Neural cell (in vitro differentiated cells): ENCODE results near the gene GPR157. TPM values are rescaled to one million over a fixed set of nuclear protein-coding genes. Genes with fewer than 3 reads are reported as not detected.

ENCODE experiments used
- H2AFZ ChIP-seq: fragments of 200-600, 300-800 bp; sonication (generic), shearing (Covaris generic); 2 replicates; pipeline ENCODE4 v1.6.0; 2014; ENCODE audit warnings: low read depth, mild to moderate bottlenecking, antibody characterized with exemption, low read length, moderate library complexity
- H3F3A ChIP-seq: fragments of 200-600 bp; shearing (Covaris generic); 2 replicates; pipeline ENCODE4 v1.6.1; 2016; ENCODE audit warnings: mild to moderate bottlenecking, moderate library complexity, mixed read lengths, antibody characterized with exemption, low read length; ENCODE audit not compliant: insufficient read depth, poor library complexity, severe bottlenecking
- H3K27ac ChIP-seq: fragments of 200-600, 300-800 bp; sonication (generic), shearing (Covaris generic); 2 replicates; pipeline ENCODE4 v1.5.1; 2014; ENCODE audit warnings: mild to moderate bottlenecking, low read length, moderate library complexity
- H3K27me3 ChIP-seq: fragments of 300-800, 200-600 bp; sonication (generic), shearing (Covaris generic); 2 replicates; pipeline ENCODE4 v1.6.0; 2014; ENCODE audit warnings: mild to moderate bottlenecking, low read depth, low read length, moderate library complexity; ENCODE audit not compliant: insufficient read depth
- H3K36me3 ChIP-seq: fragments of 300-800, 200-600 bp; sonication (generic), shearing (Covaris generic); 2 replicates; pipeline ENCODE4 v1.5.1; 2014; ENCODE audit warnings: mild to moderate bottlenecking, antibody characterized with exemption, low read length, moderate library complexity; ENCODE audit not compliant: insufficient read depth
- H3K4me2 ChIP-seq: fragments of 300-800, 200-600 bp; sonication (generic), shearing (Covaris generic); 2 replicates; pipeline ENCODE4 v1.6.0; 2014; ENCODE audit warnings: mild to moderate bottlenecking, low read length
- H3K4me3 ChIP-seq: fragments of 300-800, 200-600 bp; sonication (generic), shearing (Covaris generic); 2 replicates; pipeline ENCODE4 v1.5.1; 2014; ENCODE audit warnings: mild to moderate bottlenecking, low read length, moderate library complexity
- H3K79me2 ChIP-seq: fragments of 200-600 bp; shearing (Covaris generic); replicated peaks from 2 replicates; pipeline ENCODE4 v1.6.0; 2014; ENCODE audit warnings: mild to moderate bottlenecking, low read length, moderate library complexity; ENCODE audit not compliant: insufficient read depth
- H3K9ac ChIP-seq: fragments of 300-800, 200-600 bp; sonication (generic), shearing (Covaris generic); 2 replicates; pipeline ENCODE4 v1.6.1; 2016; ENCODE audit warnings: mild to moderate bottlenecking, low read length, mixed read lengths
- H3K9me2 ChIP-seq: fragments of 200-600 bp; shearing (Covaris generic); 2 replicates; pipeline ENCODE4 v1.6.1; 2016; ENCODE audit warnings: mild to moderate bottlenecking, low read length, mixed read lengths; ENCODE audit not compliant: insufficient read depth
- H3K9me3 ChIP-seq: fragments of 200-600, 300-800 bp; sonication (generic), shearing (Covaris generic); 2 replicates; pipeline ENCODE4 v1.6.1; 2016; ENCODE audit warnings: mild to moderate bottlenecking, mixed run types, low read length, moderate library complexity, mixed read lengths
- H4K20me1 ChIP-seq: fragments of 200-600 bp; shearing (Covaris generic); 2 replicates; pipeline ENCODE4 v1.6.1; 2016; ENCODE audit warnings: mild to moderate bottlenecking, mixed run types; ENCODE audit not compliant: insufficient read depth
- EP300 ChIP-seq: fragments of 450-650 bp; conservative IDR thresholded peaks from 2 replicates; pipeline ENCODE4 v1.6.1; 2014; ENCODE audit warnings: antibody characterized with exemption, mild to moderate bottlenecking, moderate library complexity; ENCODE audit not compliant: poor library complexity, severe bottlenecking
- EZH2 ChIP-seq: fragments of 200-600, 300-800 bp; shearing (Covaris generic), sonication (generic); IDR thresholded peaks from 2 replicates; pipeline ENCODE4 v1.6.1; 2014; ENCODE audit warnings: antibody characterized with exemption, low read length, borderline replicate concordance, mild to moderate bottlenecking; ENCODE audit not compliant: insufficient read depth, poor library complexity, severe bottlenecking
- MXI1 ChIP-seq: fragments of 450-650 bp; conservative IDR thresholded peaks from 2 replicates; pipeline ENCODE4 v1.6.1; 2014; ENCODE audit warnings: antibody characterized with exemption, mild to moderate bottlenecking; ENCODE audit not compliant: poor library complexity, severe bottlenecking
- POLR2AphosphoS5 ChIP-seq: IDR thresholded peaks from 2 replicates; pipeline ENCODE4 v1.6.1; 2012
- RAD21 ChIP-seq: fragments of 450-650 bp; conservative IDR thresholded peaks from 2 replicates; pipeline ENCODE4 v1.6.1; 2014; ENCODE audit warnings: antibody characterized with exemption, mild to moderate bottlenecking, moderate library complexity
- SMC3 ChIP-seq: fragments of 450-650 bp; conservative IDR thresholded peaks from 2 replicates; pipeline ENCODE4 v1.6.1; 2014; ENCODE audit warnings: antibody characterized with exemption, mild to moderate bottlenecking, moderate library complexity; ENCODE audit not compliant: poor library complexity
- TAF1 ChIP-seq: IDR thresholded peaks from 2 replicates; pipeline ENCODE4 v1.6.1; 2012; ENCODE audit warnings: low read depth
- polyA plus RNA-seq: library from polyadenylated mRNA; depleted of rRNA; stranded (reverse); fragments of >200 nt; gene quantifications from 2 replicates; pipeline ENCODE4 v1.2.3, GENCODE V29; 2014
- TF ChIP-seq, protein P1 (sequence below): IDR thresholded peaks from 2 replicates; pipeline ENCODE4 v1.6.1; 2012; ENCODE audit warnings: borderline replicate concordance
- TF ChIP-seq, protein P2 (sequence below): fragments of 450-650 bp; IDR thresholded peaks from 2 replicates; pipeline ENCODE4 v1.5.1; 2014; ENCODE audit warnings: antibody characterized with exemption, mild to moderate bottlenecking, moderate library complexity; ENCODE audit not compliant: poor library complexity, severe bottlenecking

Gene GPR157
- polyA plus RNA-seq, 1 donor from 2014 or later: not detected

DNA sequence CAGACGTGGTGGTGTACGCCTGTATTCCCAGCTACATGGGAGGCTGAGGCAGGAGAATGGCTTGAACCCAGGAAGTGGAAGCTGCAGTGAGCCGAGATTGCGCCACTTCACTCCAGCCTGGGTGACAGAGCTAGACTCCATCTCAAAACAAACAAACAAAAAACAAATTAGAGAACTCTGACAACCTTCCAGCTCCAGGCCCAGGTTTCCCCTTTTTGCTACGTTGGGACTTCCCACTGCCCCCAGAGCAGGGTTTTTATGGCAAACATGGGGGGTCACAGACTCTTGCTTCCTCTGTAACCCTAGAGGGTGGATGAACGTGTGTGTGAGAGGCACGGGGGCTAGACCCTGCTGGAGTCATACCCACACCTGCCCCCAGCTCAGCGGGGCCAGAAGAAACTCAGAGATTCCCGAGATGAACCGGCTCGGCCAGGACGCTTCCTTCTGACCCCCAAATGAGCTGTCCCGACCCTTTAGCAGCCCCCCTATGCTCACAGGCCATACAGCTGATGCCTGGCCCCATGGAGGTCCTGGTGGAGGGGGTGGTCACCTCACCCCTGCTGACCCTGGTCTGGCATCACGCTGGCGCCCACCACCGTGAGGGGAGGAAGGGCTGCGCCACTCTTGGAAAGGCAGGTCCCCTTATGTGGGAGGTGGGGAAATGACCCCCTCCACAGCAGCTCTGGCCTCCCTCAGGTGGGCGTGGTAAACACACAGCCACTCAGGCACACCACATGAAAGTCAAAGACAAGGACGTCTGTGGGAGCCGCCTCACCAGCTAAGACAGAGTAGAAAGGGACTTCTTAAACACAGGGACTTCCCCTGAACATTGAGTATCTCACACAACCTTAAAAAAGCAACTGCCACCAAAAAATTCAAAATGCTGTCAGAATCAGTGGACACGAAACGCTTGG lies 7.1 kb downstream of the GPR157 start:
- Histone ChIP-seq H2AFZ (no peak overlapping the region), H3K9me3 (no peaks in the 10 kb centered on the region), H4K20me1 (no peaks in the 10 kb centered on the region), H3F3A (no peaks in the 10 kb centered on the region), H3K9me2 (no peaks in the 10 kb centered on the region), H3K27me3 (no peaks in the 10 kb centered on the region), H3K36me3 (no peaks in the 10 kb centered on the region), H3K79me2 (no peaks in the 10 kb centered on the region), H3K4me2 (no peak overlapping the region), H3K27ac (no peak overlapping the region), H3K9ac (no peak overlapping the region), H3K4me3 (no peak overlapping the region)
- TF ChIP-seq, protein P1, sequence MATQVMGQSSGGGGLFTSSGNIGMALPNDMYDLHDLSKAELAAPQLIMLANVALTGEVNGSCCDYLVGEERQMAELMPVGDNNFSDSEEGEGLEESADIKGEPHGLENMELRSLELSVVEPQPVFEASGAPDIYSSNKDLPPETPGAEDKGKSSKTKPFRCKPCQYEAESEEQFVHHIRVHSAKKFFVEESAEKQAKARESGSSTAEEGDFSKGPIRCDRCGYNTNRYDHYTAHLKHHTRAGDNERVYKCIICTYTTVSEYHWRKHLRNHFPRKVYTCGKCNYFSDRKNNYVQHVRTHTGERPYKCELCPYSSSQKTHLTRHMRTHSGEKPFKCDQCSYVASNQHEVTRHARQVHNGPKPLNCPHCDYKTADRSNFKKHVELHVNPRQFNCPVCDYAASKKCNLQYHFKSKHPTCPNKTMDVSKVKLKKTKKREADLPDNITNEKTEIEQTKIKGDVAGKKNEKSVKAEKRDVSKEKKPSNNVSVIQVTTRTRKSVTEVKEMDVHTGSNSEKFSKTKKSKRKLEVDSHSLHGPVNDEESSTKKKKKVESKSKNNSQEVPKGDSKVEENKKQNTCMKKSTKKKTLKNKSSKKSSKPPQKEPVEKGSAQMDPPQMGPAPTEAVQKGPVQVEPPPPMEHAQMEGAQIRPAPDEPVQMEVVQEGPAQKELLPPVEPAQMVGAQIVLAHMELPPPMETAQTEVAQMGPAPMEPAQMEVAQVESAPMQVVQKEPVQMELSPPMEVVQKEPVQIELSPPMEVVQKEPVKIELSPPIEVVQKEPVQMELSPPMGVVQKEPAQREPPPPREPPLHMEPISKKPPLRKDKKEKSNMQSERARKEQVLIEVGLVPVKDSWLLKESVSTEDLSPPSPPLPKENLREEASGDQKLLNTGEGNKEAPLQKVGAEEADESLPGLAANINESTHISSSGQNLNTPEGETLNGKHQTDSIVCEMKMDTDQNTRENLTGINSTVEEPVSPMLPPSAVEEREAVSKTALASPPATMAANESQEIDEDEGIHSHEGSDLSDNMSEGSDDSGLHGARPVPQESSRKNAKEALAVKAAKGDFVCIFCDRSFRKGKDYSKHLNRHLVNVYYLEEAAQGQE: no peak
- TF ChIP-seq MXI1 (no peak), EP300 (no peak), SMC3 (no peak), EZH2 (no peak), POLR2AphosphoS5 (no peak), TAF1 (no peak), RAD21 (no peak)
- TF ChIP-seq, protein P2, sequence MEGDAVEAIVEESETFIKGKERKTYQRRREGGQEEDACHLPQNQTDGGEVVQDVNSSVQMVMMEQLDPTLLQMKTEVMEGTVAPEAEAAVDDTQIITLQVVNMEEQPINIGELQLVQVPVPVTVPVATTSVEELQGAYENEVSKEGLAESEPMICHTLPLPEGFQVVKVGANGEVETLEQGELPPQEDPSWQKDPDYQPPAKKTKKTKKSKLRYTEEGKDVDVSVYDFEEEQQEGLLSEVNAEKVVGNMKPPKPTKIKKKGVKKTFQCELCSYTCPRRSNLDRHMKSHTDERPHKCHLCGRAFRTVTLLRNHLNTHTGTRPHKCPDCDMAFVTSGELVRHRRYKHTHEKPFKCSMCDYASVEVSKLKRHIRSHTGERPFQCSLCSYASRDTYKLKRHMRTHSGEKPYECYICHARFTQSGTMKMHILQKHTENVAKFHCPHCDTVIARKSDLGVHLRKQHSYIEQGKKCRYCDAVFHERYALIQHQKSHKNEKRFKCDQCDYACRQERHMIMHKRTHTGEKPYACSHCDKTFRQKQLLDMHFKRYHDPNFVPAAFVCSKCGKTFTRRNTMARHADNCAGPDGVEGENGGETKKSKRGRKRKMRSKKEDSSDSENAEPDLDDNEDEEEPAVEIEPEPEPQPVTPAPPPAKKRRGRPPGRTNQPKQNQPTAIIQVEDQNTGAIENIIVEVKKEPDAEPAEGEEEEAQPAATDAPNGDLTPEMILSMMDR: no peak

DNA sequence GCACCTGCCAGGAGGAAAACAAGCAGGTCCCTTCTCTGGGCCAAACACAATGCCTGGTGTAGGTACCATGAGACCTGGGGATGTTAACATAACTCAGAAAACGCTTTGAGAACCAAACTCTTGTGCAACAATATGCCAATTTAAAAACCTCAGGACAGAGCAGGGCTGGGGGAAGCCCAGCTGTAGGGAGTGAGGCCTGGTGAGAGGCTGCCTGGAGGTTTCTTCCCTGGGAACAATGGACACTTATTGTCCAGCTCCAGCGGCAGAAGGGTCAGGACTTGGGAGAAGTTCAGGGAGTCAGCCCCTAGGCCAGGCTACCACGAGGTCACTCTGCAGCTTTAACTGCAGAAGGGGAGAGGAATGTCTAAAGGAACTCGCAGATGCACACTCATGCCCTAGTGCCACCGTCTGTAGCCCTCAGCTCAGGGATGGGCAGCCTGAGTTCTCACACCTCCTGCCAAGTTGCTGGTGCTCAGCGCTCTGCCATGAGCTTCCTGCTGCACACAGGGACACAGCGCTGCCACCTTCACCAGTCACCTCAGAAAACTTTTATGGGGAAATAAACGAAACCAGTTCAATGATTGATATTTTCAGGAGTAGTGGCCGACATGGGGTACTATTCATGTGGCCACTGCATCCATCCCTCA lies 8.5 kb downstream of the GPR157 start:
- H3K79me2 ChIP-seq: no peaks in the 10 kb centered on the region
- no peaks in the 10 kb centered on the region for H4K20me1 ChIP-seq
- H3F3A ChIP-seq: no peaks in the 10 kb centered on the region
- H3K9me3 ChIP-seq: no peaks in the 10 kb centered on the region
- H3K4me2 ChIP-seq: no peak overlapping the region
- no peaks in the 10 kb centered on the region for H3K27me3 ChIP-seq
- H3K9ac ChIP-seq: no peak overlapping the region
- H3K9me2 ChIP-seq: no peaks in the 10 kb centered on the region
- no peak overlapping the region for H3K4me3 ChIP-seq
- TF ChIP-seq EZH2 (no peak), MXI1 (no peak), RAD21 (no peak), POLR2AphosphoS5 (no peak), SMC3 (no peak), TAF1 (no peak), EP300 (no peak)
- TF ChIP-seq, protein P2: no peak
- TF ChIP-seq, protein P1: no peak
- no peak overlapping the region for H2AFZ ChIP-seq
- H3K27ac ChIP-seq: no peak overlapping the region
- no peaks in the 10 kb centered on the region for H3K36me3 ChIP-seq
